Choroid plexus epithelial cell (primary cell): ENCODE data around the gene ABCB6.

Experiments
- DNase-seq: peaks from one replicate; pipeline ENCODE4 v3.0.0-alpha.2; 2010; ENCODE audit warnings: low read depth
- H3K4me3 ChIP-seq: 2 replicates; pipeline ENCODE4 v1.5.1; 2011; ENCODE audit warnings: low read depth, mild to moderate bottlenecking, control low read depth, low read length, moderate library complexity
- CTCF ChIP-seq: conservative IDR thresholded peaks from 2 replicates; pipeline ENCODE4 v1.5.1; 2011; ENCODE audit warnings: low read depth, mild to moderate bottlenecking, control low read depth, inconsistent platforms, low read length, moderate library complexity

The ABCB6 gene

DNA sequence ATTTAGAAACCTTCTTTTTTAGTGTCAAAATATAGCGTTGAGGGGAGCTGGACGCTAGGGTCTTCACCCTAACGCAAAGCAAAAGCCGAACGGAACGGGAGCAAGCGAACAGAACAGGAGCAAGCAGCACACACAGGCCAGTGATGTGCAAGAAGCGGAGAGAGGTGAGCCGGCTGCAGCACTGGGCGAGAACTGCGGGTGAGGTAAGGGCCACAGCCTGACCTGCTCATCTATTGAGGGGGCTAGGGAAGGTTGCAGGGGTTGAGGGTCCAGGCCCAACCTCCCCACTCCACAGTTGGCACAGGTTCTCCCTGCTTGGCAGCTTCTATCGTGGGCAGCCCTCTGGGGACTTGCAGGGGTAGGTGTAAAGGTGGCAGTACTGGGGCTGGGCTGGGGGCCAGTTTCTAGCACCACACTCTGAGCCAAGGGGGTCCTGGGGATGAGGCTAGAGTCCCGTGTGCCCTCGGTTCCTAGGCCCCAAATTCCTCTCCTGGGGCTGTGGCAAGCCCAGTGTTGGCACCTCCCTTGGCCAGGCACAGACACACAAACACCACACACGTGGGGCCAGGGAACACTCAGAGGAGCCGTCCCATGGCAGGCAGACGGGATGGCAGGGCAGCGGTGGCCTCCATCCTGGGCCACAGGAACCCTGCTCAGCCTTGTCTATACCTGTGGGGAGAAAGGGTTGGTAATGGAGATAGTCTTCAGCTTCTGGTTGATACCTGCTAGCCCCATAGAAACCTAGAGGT is 1.2 kb upstream of the ABCB6 start:
- TF ChIP-seq CTCF = no peak
- no peak for DNase-seq
- H3K4me3 ChIP-seq = no peak overlapping the region

GRCh38 chr2:219218217-219218731 is 484 bp downstream of the ABCB6 start:
- TF ChIP-seq CTCF = no peak
- peak overlapping the region; percentile 67 for H3K4me3 ChIP-seq
- peak; percentile 81 for DNase-seq

DNA sequence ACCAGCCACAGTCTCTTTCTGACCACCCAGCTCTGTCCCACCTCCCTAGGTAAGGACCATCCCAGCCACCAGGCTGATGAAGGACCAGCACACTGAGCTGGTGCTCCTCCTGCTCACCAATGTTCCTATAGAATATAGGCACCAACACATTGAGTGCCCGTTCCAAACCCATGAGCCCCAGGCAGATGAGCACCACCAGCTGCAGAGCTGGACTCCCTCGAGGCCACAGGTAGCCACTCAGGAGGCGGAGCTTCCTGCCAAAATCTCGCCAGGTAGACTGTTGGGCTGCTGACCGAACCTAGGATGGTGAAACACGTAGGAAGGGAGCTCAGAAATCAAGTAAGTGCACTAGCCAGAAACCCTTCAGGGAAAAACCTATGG is 2.2 kb downstream of the ABCB6 start:
- no peak for DNase-seq
- TF ChIP-seq CTCF = no peak
- H3K4me3 ChIP-seq = no peak overlapping the region

DNA sequence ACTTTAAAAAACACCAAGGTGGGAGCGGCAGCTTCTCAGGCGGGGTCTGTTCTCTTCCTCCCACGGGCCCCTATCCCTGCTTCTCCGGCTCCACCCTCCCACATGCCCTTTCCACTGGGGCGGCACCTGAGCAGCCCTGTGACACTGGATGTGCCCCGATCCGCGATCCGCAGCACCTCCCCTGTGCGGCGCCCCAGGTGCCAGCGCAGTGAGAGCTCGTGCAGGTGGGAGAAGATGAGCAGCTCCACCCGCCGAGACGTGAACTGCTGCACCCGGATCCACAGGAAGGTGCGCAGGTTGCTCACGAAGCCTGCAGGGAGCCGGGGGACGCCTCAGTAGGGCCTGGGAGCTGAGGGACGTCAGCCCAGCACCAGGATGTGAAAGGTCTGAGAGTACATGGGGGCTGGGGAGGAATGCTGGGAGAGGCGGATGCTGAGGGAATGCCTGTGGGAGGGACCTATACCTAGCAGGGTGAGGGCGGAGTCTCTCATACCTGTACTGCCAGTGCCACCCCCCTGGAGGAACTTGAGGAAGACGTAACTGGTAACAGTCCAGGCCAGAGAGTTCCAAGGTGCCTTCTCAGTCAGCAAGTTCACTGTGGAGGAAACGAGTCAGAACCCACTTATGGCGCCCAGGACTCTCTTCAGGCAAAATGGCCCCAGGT is 2.8 kb downstream of the ABCB6 start:
- no peak for DNase-seq
- H3K4me3 ChIP-seq = no peak overlapping the region
- TF ChIP-seq CTCF = no peak

DNA sequence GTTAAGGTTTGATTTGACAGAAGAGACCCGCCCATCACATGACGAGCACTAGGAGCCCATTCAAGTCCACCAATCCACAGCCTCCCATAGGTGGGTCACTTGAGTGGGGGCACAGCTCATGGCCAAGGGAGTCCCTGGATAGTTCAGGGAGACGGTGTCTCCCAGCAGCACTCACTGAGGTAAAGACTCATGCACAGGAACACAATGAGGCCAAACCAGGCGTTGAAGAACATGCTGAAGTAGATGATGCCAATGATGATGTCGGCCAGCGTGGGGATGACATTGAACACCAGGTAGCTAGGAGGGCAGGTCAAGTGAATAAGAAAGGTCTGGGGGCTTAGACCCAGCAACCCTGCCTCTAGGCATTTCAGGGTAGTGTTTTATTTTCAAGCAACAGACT is 4.0 kb downstream of the ABCB6 start:
- TF ChIP-seq CTCF = no peak
- DNase-seq = no peak
- H3K4me3 ChIP-seq = no peak overlapping the region

GRCh38 chr2:219214141-219214540 is 4.6 kb downstream of the ABCB6 start:
- TF ChIP-seq CTCF = no peak
- DNase-seq = no peak
- no peak overlapping the region for H3K4me3 ChIP-seq
